A204.1 (cell line): ENCODE results near the gene WSB1.

Experiments
- FAIRE-seq: peaks from 2 replicates; lab custom pipeline; 2012; peaks lifted over from hg19 to GRCh38; lab: Jason Lieb, UNC

Gene WSB1

DNA sequence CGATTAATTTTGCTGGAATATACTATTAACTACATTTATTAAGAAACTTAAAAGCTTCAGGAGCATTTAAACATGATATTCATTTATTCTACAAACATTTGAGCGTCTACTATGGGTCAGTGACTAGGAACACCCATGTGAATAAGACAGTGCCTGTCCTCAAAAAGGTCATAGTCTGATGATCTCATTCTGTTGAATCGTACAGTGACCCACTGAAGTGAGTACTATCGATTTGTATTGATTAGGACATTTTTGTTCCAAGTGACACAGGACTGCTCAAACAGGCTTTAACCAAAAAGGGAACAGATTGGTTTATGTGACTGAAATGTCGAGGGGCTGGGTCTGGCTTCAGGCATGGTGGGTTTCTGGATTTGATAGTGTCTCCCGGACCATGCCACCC, 68.6 kb downstream of the WSB1 start:
- no peak for FAIRE-seq

DNA sequence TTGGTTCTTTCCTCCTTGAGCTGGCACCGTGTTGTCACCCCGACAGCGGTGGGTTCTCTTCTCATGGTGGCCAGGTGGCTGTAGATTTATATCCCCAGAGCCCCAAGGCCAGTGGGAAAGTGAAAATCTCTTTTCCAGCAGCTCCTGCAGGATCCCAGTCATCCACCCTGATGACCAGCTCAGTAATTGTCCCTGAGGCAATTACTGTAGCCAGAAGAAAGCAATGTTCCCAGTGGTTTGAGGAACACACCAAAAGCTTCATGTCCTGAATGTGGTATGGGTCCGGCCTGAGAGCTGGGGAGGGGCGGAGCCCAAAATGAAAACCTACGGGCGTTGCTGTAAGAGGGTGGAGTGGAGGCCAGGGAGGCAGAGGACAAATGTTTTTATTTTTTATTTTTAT, 69.0 kb downstream of the WSB1 start:
- no peak for FAIRE-seq

DNA sequence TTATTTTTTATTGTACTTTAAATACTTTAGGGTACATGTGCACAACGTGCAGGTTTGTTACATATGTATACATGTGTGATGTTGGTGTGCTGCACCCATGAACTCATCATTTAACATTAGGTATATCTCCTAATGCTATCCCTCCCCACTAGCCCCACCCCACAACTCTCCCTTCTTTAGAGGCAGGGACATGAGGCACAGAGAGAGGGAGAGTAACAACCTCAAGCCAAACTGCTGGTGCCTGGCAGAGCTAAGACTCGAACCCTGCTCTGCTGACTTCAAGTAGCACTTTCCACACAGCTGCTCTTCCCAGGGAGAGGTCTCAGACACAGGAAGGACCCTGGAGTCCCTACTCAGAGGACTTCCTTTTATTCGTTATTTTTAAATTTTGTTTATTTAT, 69.4 kb downstream of the WSB1 start:
- FAIRE-seq = no peak
